ENCODE data around the gene C10orf67. TPM values are rescaled to one million over a fixed set of nuclear protein-coding genes. Genes with fewer than 3 reads are reported as not detected.

The C10orf67 gene
- total and polyA plus RNA-seq, 2 of the 8 experiments (the other 6 are each of a cell fraction or from before 2014, with no cell fraction given): 0.05 to 0.11 TPM

DNA sequence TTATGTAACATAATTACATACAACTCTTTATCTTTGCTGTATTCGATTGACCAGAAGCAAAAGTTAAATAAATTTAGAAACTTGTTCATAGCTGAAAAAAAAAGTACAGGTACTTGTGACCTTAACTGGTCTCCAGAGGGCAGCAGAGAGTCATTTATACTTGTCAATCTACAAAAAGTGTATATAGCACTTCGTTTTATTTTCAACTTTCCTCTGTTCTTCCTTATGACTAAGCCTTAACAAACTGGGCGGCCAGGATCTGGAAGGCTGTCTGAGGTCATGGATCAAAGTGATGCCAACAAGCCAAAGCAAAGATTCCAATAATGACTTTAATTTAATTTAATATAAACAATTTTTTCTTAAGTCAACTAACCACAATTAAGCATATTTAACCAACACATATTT is 29.8 kb downstream of the C10orf67 start:
- Histone ChIP-seq H3K9me3 (ENCODE audit: insufficient read depth in 2 of 2, low read depth in 1 of 2, low read length in 1 of 2) (no peaks in the 10 kb centered on the region), H3K4ac (replicated peaks; ENCODE audit: insufficient read length, low read depth, low read length) (no peak overlapping the region), H2BK15ac (ENCODE audit: low read length) (no peak overlapping the region), H3K4me1 (replicated peaks in 1 of 4; ENCODE audit: control insufficient read depth in 3 of 4, insufficient read depth in 4 of 4, low read length in 3 of 4) (no peaks in the 10 kb centered on the region), H2BK120ac (replicated peaks; ENCODE audit: low read depth, low read length) (no peak overlapping the region), H4K20me1 (replicated peaks in 1 of 2; ENCODE audit: control insufficient read depth in 1 of 2, insufficient read depth in 2 of 2, low read length in 2 of 2) (no peaks in the 10 kb centered on the region), H3K4me2 (ENCODE audit: insufficient read depth in 1 of 2, low read depth in 2 of 2, low read length in 2 of 2) (no peak overlapping the region), H2BK12ac (ENCODE audit: low read depth, low read length) (no peak overlapping the region), H4K91ac (replicated peaks; ENCODE audit: insufficient read length, low read length) (no peak overlapping the region), H3K56ac (replicated peaks; ENCODE audit: insufficient read length, low read depth, low read length) (no peak overlapping the region), H3K9ac (replicated peaks in 1 of 4; ENCODE audit: extremely low read depth in 1 of 4, low read depth in 3 of 4, low read length in 3 of 4) (no peak overlapping the region), H2AFZ (ENCODE audit: low read length) (no peak overlapping the region), H3K27ac (ENCODE audit: low read depth, low read length) (no peak overlapping the region), H3K4me3 (ENCODE audit: extremely low read depth in 1 of 4, insufficient read depth in 2 of 4, low read depth in 3 of 4, low read length in 4 of 4) (no peak overlapping the region), H4K8ac (ENCODE audit: extremely low read depth, insufficient read depth, low read length) (no peak overlapping the region), H3K14ac (ENCODE audit: insufficient read length) (no peak overlapping the region), H3K18ac (ENCODE audit: extremely low read depth, low read length) (no peak overlapping the region), H2AK5ac (ENCODE audit: low read depth, low read length) (no peak overlapping the region), H3K79me1 (ENCODE audit: low read depth, low read length) (no peaks in the 10 kb centered on the region), H3K27me3 (replicated peaks in 1 of 4; ENCODE audit: control insufficient read depth in 3 of 4, extremely low read depth in 1 of 4, insufficient read depth in 3 of 4, low read length in 3 of 4) (no peaks in the 10 kb centered on the region), H3K23ac (ENCODE audit: insufficient read length) (no peak overlapping the region), H3K23me2 (ENCODE audit: low read depth, low read length) (no peaks in the 10 kb centered on the region; the same call in 1 of the 2 replicates), H2BK5ac (ENCODE audit: low read depth, low read length) (no peak overlapping the region), H4K5ac (ENCODE audit: insufficient read length, low read depth, low read length) (no peak overlapping the region), H2BK20ac (ENCODE audit: low read length) (no peak overlapping the region), H3K36me3 (ENCODE audit: control insufficient read depth in 2 of 4, insufficient read depth in 4 of 4, low read length in 3 of 4) (no peaks in the 10 kb centered on the region), H3K79me2 (ENCODE audit: control insufficient read depth in 1 of 2, insufficient read depth in 2 of 2, low read length in 2 of 2) (no peaks in the 10 kb centered on the region)
- ChIA-PET POLR2A (ENCODE audit: partially characterized antibody) (no interaction called here), CTCF (ENCODE audit: partially characterized antibody) (interaction anchor here (0.6 to 8.0 kb wide), 59 partner anchors 10 to 1931 kb away, joined by 3 to 61 read pairs (median 4); no protein-coding TSS in a partner anchor)
- DNase-seq (ENCODE audit: low read depth in 1 of 2, low spot score in 2 of 2): no peak
- 27% methylated on average over 3 of the region's 3 CpGs; no CpG with 5 or more reads in 1 of the 2 experiments for WGBS, 2 experiments (ENCODE audit: extremely low coverage in 1 of 2, insufficient coverage in 1 of 2, insufficient read length in 1 of 2, insufficient replicate concordance in 2 of 2, low coverage in 1 of 2, low lambda C conversion rate in 2 of 2, missing lambda C conversion rate in 1 of 2)
- no peak for FAIRE-seq
- TF ChIP-seq, protein P1, sequence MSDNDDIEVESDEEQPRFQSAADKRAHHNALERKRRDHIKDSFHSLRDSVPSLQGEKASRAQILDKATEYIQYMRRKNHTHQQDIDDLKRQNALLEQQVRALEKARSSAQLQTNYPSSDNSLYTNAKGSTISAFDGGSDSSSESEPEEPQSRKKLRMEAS (IDR thresholded peaks at IDR 0.05): no peak
- TF ChIP-seq SIRT6 (IDR thresholded peaks at IDR 0.05; ENCODE audit: low read length) (no peak), HDAC6 (IDR thresholded peaks at IDR 0.05; ENCODE audit: low read depth, low read length) (no peak)
- TF ChIP-seq, protein P2, sequence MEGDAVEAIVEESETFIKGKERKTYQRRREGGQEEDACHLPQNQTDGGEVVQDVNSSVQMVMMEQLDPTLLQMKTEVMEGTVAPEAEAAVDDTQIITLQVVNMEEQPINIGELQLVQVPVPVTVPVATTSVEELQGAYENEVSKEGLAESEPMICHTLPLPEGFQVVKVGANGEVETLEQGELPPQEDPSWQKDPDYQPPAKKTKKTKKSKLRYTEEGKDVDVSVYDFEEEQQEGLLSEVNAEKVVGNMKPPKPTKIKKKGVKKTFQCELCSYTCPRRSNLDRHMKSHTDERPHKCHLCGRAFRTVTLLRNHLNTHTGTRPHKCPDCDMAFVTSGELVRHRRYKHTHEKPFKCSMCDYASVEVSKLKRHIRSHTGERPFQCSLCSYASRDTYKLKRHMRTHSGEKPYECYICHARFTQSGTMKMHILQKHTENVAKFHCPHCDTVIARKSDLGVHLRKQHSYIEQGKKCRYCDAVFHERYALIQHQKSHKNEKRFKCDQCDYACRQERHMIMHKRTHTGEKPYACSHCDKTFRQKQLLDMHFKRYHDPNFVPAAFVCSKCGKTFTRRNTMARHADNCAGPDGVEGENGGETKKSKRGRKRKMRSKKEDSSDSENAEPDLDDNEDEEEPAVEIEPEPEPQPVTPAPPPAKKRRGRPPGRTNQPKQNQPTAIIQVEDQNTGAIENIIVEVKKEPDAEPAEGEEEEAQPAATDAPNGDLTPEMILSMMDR (IDR thresholded peaks at IDR 0.05; ENCODE audit: control extremely low read depth in 1 of 3, insufficient read depth in 1 of 3, low read depth in 1 of 3, low read length in 3 of 3): peak in 2 of 3 experiments; percentile 47 to 59; a peak in 2 of 4 replicates

Measured in H1 (cell line).